ENCODE measurements around the gene MAGEB3.
"Not testable (repeated sequence)": the region's sequence is repeated elsewhere in the genome, so short reads cannot be mapped to it uniquely, and the experiment has no call there.

Gene MAGEB3

DNA sequence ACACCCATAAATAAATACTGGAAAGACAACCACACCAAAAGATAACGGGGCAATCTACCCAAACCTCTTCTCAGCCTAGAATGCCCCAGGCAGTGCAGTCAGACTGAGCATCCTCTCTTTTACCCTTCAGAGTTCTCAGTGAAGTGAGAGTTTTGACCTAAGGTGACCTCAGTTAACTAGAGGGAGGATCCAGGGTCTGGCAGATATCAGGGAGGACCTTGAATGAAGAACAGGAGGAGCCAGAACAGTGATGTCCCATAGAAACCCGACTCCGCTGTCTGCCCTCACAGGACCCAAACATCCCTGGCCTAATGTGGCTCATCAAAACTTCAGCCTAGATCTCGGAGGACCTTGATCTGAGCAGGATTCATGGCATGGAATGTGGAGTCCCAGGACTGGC is at the start of gene MAGEB3:
MAGEB3 (plus strand) TSS at position 263 of the 400 bp plus-strand sequence. CDS start 5,268 bp downstream, outside the sequence.
- no peak for DNase-seq (ENCODE audit: low read depth)

- no peak for DNase-seq (ENCODE audit: low read depth)
Observed at GRCh38 chrX:30181353-30181752, 49.1 kb upstream of the MAGEB3 start.

- no peak for DNase-seq (ENCODE audit: low read depth)
Observed at GRCh38 chrX:30183554-30183953, 46.9 kb upstream of the MAGEB3 start.

- DNase-seq (ENCODE audit: low read depth), result no peak
Observed at GRCh38 chrX:30190426-30190825, 40.0 kb upstream of the MAGEB3 start.

DNA sequence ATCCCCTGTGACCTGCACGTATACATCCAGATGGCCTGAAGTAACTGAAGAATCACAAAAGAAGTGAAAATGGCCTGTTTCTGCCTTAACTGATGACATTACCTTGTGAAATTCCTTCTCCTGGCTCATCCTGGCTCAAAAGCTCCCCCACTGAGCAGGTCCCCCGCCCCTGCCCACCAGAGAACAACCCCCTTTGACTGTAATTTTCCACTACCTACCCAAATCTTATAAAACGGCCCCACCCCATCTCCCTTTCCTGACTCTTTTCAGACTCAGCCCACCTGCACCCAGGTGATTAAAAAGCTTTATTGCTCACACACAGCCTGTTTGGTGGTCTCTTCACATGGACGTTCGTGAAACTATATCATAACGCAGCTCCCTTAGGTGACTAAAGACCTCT is 36.5 kb upstream of the MAGEB3 start:
- not testable (repeated sequence) for DNase-seq (ENCODE audit: low read depth)

- peak; percentile 6 for DNase-seq (ENCODE audit: low read depth)
Observed at GRCh38 chrX:30196322-30196721, 34.1 kb upstream of the MAGEB3 start.

- no peak for DNase-seq (ENCODE audit: low read depth)
Observed at GRCh38 chrX:30212172-30212571, 18.3 kb upstream of the MAGEB3 start.

DNA sequence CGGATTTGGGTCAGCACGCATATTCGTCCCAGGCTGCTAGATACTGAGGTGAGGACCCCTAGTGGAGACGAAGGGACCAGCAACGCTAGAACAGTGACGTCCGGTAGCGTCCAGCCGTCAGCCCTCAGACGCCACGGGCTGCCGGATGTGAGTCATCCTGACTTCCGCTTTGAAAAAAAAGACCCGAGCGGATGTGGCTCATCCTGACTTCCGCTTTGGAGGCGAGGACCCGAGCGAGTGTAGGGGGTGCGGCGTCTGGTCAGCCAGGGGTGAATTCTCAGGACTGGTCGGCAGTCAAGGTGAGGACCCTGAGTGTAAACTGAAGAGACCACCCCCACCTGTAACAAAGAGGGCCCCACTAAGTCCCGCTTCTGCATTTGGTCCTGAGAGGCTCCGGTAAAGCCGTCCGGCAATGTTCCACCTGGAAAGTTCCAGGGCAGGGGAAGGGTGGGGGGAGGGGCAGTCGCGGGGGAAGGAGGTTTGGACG is 15.1 kb upstream of the MAGEB3 start, which contains the start of gene MAGEB2:
MAGEB2 (plus strand) TSS at position 207 of the 487 bp plus-strand sequence. CDS start 3,018 bp downstream, outside the sequence.
- DNase-seq (ENCODE audit: low read depth), result no peak

DNA sequence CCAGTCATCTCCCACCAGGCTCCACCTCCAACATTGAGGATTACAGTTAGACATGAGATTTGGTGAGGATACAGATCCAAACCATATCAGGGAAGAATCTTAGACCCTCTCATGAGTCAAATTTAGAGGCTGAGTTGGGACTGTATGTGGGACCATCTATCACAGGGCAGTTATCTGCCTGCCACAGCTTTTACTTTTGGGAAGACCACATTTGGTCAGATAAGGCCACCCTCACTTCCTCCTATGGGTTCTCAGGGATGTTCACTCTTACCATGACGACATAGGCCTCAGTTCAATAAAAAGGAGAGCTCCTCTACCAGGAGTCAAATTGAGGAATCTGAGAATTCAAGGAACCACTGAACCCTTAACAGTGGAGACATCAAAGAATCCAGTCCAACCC is 13.0 kb upstream of the MAGEB3 start:
- DNase-seq (ENCODE audit: low read depth), result no peak

GRCh38 chrX:30219372-30219771 is 11.1 kb upstream of the MAGEB3 start:
- no peak for DNase-seq (ENCODE audit: low read depth)

- no peak for DNase-seq (ENCODE audit: low read depth)
Observed at GRCh38 chrX:30220661-30221060, 9.8 kb upstream of the MAGEB3 start.

DNA sequence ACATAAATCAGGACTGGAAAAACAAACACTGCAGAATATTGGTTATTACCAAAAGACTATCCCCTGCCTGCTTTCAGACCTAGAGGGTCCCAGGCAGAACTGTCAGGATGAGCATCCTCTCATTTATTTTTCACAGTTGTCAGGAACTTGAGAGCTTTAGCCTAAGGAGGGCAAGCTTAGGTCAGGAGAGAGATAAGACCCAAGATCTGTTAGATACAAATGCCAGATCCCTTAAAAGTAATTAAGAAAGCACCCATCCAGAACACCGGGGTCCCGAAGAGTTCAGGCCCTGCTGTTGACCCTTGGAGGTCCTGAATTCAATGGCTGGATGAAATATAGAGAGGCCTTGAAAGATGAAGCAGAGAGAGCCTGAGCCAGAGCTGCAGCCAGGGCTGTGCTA is 5.9 kb upstream of the MAGEB3 start:
- no peak for DNase-seq (ENCODE audit: low read depth)

DNA sequence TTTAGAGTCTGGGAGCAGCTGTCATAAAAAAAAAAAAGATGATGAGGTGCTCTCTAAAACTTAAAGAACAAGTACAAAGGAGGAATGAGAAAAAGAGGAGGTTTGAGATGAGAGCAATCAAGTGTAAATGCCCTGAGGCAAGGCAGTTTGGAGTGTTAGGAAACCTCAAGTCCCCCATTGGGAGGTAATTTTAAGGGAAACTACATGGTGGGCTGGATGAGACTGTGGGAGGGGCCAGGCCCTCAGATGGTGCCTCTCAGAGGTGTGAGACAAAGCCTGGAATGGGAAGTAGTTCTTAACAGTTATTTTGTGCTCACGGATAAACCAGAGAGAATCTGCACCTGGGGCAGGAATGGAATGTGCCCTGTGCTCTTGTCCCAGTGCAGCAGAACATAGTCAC is 1.9 kb upstream of the MAGEB3 start:
- no peak for DNase-seq (ENCODE audit: low read depth)

DNA sequence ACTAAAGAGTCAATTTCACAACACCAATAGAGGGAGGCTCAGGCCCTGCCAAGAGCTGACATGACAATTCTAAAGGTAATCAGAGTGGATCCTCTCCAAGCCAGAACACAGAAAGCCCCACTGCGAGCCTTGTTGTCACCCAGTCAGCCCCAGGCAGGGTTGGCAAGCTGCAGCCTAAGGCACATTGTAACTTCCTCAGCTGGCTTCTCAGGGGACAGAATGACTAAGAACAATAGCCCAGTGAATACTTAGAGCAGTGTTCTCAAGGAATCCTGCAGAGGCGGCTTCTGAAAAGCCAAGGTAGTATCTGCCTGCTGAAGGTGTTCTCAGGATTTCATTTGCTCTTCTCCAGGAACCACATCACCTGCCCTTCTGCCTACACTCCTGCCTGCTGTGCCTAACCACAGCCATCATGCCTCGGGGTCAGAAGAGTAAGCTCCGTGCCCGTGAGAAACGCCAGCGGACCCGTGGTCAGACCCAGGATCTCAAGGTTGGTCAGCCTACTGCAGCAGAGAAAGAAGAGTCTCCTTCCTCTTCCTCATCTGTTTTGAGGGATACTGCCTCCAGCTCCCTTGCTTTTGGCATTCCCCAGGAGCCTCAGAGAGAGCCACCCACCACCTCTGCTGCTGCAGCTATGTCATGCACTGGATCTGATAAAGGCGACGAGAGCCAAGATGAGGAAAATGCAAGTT is 11.4 kb downstream of the MAGEB3 start, which contains the start of gene MAGEB4:
MAGEB4 (plus strand) TSS at position 277 of the 692 bp plus-strand sequence; CDS start at position 413, 136 bp downstream.
- no peak for DNase-seq (ENCODE audit: low read depth)

DNA sequence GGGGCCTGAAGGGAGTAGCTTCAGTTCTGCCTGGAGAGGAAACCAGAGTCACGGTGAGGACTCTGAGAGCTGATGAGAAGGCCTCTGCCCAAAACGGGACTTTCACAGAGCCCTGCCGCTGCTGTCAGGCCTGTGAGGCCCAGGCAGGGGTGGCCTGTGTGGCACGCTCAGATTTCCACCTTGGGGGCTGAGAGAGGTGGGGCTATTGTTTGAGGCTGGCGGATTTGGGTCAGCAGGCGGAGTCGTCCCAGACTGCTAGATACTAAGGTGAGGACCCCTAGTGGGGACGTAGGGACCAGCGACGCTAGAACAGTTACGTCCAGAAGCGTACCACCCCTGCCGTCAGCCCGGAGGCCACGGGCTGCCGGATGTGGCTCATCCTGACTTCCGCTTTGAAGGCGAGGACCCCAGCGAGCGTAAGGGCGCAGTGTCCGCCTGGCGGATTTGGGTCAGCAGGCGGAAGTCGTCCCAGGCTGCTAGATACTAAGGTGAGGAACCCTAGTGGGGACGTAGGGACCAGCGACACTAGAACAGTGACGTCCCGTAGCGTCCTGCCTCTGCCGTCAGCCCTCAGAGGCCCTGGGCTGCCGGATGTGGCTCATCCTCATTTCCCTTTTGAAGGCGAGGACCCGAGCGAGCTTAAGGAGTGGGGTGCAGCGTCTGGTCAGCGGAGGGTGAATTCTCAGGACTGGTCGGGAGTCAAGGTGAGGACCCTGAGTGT is 16.5 kb downstream of the MAGEB3 start, which contains the start of gene MAGEB1:
MAGEB1 (plus strand) TSS at position 378 of the 721 bp plus-strand sequence. CDS start 3,348 bp downstream, outside the sequence.
- DNase-seq (ENCODE audit: low read depth), result no peak

GRCh38 chrX:30248854-30249253 is 18.4 kb downstream of the MAGEB3 start:
- no peak for DNase-seq (ENCODE audit: low read depth)

DNA sequence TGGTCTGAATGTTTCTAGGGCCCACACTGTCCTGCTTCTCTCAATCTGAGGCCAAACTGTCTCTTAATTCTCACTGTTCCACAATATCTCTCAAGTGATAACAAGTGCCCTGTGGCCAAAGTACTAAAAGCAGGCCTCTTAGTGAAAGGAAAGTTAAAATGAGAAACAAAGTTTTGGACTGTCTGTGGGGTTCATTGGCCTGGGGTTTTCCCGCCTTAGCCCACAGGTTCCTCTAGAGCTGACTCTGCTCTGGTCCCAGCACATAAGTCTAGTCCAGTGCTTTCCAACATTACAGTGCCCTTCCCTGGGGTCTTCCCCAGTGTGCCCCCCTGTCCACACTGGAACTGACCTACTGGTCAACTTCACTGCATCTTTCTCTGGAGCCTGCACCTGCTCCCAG is 22.8 kb downstream of the MAGEB3 start:
- no peak for DNase-seq (ENCODE audit: low read depth)

- no peak for DNase-seq (ENCODE audit: low read depth)
Observed at GRCh38 chrX:30259927-30260326, 29.5 kb downstream of the MAGEB3 start.

- no peak for DNase-seq (ENCODE audit: low read depth)
Observed at GRCh38 chrX:30261012-30261411, 30.6 kb downstream of the MAGEB3 start.

DNA sequence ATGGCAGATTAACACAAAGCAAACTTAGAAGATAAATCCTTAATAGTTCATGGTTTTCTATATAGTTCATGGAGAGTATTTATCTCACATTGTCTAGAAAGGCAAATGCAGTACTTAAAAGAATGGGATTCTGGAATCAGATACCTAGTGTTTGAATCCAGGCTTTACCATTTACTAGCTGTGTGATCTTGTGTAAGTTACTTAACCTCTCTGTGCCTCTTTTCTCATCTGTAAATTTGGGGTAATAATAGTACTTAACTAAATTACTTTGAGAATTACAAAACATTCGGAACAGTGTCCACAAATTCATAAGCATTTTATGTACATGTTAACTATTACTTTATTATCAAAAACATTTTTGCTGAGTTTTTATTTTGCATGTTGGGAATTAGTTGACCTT is 32.3 kb downstream of the MAGEB3 start:
- no peak for DNase-seq (ENCODE audit: low read depth)

- no peak for DNase-seq (ENCODE audit: low read depth)
Observed at GRCh38 chrX:30270639-30271038, 40.2 kb downstream of the MAGEB3 start.

GRCh38 chrX:30275498-30275897 is 45.0 kb downstream of the MAGEB3 start:
- DNase-seq (ENCODE audit: low read depth), result peak; percentile 7

- DNase-seq (ENCODE audit: low read depth), result peak; percentile 44
Observed at GRCh38 chrX:30278365-30278764, 47.9 kb downstream of the MAGEB3 start.

Data from amniotic epithelial cell (primary cell).